Activated T-helper 1 cell treated with anti-CD3 and anti-CD28 coated beads, Interleukin-12 subunit alpha, Interleukin-12 subunit beta, Interleukin-2, Interleukin-4 antibody, amounts not matched to agents 30 ng/mL and 10 ng/mL and 1 ng/mL, durations not matched to agents 14 hours and 24 hours and 36 hours (primary cell): ENCODE data around the gene NYAP2. TPM values are rescaled to one million over a fixed set of nuclear protein-coding genes. Genes with fewer than 3 reads are reported as not detected.
A peak's percentile ranks its signal among the peaks of the same experiment; 100 is the strongest.

Experiments
- DNase-seq: peaks from one replicate; pipeline ENCODE4 v3.0.0; 2021; ENCODE audit warnings: low spot score
- H3K27ac Mint-ChIP-seq: one replicate; pipeline ENCODE4 v1.8.0; 2021; ENCODE audit warnings: mild to moderate bottlenecking, mixed read lengths
- H3K27me3 Mint-ChIP-seq: one replicate; pipeline ENCODE4 v1.8.0; 2022; ENCODE audit warnings: mild to moderate bottlenecking, moderate library complexity, mixed read lengths; ENCODE audit not compliant: insufficient read depth
- H3K36me3 Mint-ChIP-seq: one replicate; pipeline ENCODE4 v1.8.0; 2021; ENCODE audit warnings: low read depth, mixed read lengths
- H3K4me1 Mint-ChIP-seq: one replicate; pipeline ENCODE4 v1.8.0; 2021; ENCODE audit warnings: low read depth, mixed read lengths
- H3K4me3 Mint-ChIP-seq: one replicate; pipeline ENCODE4 v1.8.0; 2021; ENCODE audit warnings: mild to moderate bottlenecking, moderate library complexity, mixed read lengths
- H3K9me3 Mint-ChIP-seq: one replicate; pipeline ENCODE4 v1.8.0; 2021; ENCODE audit warnings: mixed read lengths
- intact Hi-C: fragments of 100-400 bp; cut with micrococcal nuclease; formaldehyde crosslinking; loops from one replicate; pipeline ENCODE4 v1.15.1; 2024
- total RNA-seq: library from RNA; stranded (reverse); gene quantifications from 2 replicates; pipeline ENCODE4 v1.2.3, GENCODE V29; 2022

The NYAP2 gene
- total RNA-seq, 1 donor from 2014 or later: not detected

DNA sequence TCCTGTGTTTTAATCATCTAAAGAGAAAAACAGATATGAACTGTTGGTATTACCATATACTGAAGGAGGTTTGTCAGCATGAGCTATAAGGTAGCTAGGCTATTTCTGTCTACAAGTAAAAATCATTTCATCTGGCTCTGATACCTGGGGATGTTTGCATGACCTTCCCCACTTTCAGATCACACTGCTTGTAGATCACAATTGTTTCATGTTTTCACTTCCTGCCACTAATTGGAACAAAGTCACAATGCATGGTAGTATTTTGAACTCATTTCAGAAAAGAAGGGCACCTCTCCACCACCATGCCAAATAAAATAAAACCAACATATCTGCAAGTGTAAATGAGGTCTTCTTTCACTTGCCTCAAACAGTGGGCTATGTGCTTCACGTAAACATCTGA lies 37.8 kb downstream of the NYAP2 start:
- intact Hi-C loops: no loop called here
- H3K27me3 Mint-ChIP-seq: peaks cover 3% of the 10 kb centered on the region
- H3K27ac Mint-ChIP-seq: no peak overlapping the region
- no peaks in the 10 kb centered on the region for H3K9me3 Mint-ChIP-seq
- no peak for DNase-seq
- no peak overlapping the region for H3K4me3 Mint-ChIP-seq
- H3K4me1 Mint-ChIP-seq: no peaks in the 10 kb centered on the region
- no peaks in the 10 kb centered on the region for H3K36me3 Mint-ChIP-seq

GRCh38 chr2:225438248-225438647 lies 38.7 kb downstream of the NYAP2 start:
- Mint-ChIP-seq H3K9me3 (no peaks in the 10 kb centered on the region), H3K4me1 (no peaks in the 10 kb centered on the region), H3K4me3 (no peak overlapping the region), H3K36me3 (no peaks in the 10 kb centered on the region), H3K27me3 (peaks cover 3% of the 10 kb centered on the region), H3K27ac (no peak overlapping the region)
- intact Hi-C loops: no loop called here
- DNase-seq: no peak

DNA sequence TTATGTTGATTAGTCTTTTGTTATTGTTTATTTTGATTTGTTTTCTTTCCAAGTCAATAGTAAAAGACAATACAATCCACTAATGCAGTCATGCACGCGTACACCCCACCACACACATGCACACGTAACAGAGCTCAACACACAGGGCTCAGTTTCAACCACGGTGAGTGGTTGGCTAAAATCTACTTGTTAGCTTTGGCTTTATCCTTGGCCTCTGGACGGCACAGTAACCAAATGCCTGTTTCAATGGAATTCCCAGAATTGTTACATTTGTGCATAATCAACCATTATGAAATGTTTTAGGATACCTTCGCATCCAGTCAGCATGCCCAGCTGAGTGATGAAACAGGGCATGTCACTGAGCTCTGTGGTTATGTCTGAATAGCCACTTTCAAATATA lies 53.2 kb downstream of the NYAP2 start:
- Mint-ChIP-seq H3K9me3 (no peaks in the 10 kb centered on the region), H3K27me3 (peaks cover 14% of the 10 kb centered on the region), H3K36me3 (no peaks in the 10 kb centered on the region), H3K4me3 (no peak overlapping the region), H3K27ac (no peak overlapping the region), H3K4me1 (no peaks in the 10 kb centered on the region)
- intact Hi-C loops: no loop called here
- no peak for DNase-seq

DNA sequence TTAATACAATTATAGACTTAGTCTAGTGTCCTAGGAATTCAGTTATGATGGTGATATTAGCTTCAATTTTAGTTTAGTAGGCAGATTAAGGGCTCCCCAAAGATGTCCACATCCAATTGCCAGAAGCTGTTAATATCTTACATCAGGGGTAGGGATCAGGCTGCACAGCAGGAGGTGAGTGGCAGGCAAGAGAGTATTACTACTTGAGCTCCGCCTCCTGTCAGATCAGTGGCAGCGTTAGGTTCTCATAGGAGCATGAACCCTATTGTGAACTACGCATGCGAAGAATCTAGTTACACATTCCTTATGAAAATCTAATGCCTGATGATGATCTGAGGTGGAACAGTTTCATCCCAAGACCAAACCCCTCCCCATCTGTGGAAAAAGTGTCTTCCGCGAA lies 54.9 kb downstream of the NYAP2 start:
- Mint-ChIP-seq H3K4me3 (no peak overlapping the region), H3K27me3 (peaks cover 8% of the 10 kb centered on the region), H3K36me3 (no peaks in the 10 kb centered on the region), H3K4me1 (no peaks in the 10 kb centered on the region), H3K9me3 (no peaks in the 10 kb centered on the region), H3K27ac (no peak overlapping the region)
- intact Hi-C loops: no loop called here
- no peak for DNase-seq

DNA sequence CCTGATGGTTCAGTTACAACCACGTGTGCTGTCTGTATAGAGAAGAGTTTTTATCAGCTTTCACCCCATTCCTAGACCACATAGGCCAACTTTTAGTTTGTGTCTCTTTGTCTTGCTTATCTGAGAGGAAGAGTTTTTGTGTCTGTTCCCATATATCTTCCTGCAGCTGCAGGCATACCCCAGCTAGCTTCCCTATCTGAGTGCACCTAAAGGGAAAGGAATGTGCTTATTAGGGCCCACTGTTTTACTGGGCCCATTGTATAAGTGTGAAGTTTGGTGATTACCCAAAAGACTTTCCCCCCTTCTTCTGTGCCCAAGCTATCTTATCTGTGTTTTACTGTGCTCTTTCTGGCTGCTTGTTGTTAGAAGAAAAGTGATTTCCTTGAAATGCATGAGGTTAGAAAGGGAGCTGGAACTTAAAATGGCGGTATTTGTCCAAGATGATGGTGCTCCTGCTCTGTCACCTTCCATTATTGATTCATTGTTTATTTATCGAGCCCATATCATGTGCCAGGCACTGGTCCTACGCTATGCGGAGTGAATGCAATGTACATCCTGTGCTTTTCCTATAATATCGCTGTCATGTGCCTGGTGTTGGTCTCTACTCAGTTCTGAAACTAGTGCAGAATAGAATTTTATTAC lies 57.2 kb downstream of the NYAP2 start:
- Mint-ChIP-seq H3K4me1 (no peaks in the 10 kb centered on the region), H3K9me3 (no peaks in the 10 kb centered on the region), H3K4me3 (no peak overlapping the region), H3K27me3 (peaks cover 12% of the 10 kb centered on the region), H3K36me3 (no peaks in the 10 kb centered on the region), H3K27ac (no peak overlapping the region)
- no peak for DNase-seq
- intact Hi-C loops: no loop called here

DNA sequence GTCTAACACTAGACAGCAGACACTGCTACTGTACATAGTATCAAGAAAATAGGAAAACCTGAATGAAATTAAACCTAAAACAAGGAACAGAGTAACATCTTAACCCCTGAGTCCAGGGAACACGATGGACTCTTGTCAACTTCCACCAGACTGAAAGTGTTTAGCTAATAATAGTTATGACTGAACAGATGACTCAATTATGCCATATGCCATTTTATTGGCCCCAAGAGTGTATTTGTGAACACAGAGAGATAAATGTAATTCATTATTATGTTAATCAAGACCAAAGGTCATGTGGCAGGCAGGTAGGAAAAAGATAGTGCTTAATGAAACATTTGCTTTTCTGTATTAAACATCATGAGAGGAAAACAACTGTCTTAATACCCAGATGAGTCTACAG lies 58.0 kb downstream of the NYAP2 start:
- H3K27me3 Mint-ChIP-seq: peaks cover 16% of the 10 kb centered on the region
- H3K27ac Mint-ChIP-seq: no peak overlapping the region
- no peak for DNase-seq
- no peaks in the 10 kb centered on the region for H3K36me3 Mint-ChIP-seq
- no peaks in the 10 kb centered on the region for H3K9me3 Mint-ChIP-seq
- intact Hi-C loops: no loop called here
- no peak overlapping the region for H3K4me3 Mint-ChIP-seq
- no peaks in the 10 kb centered on the region for H3K4me1 Mint-ChIP-seq

GRCh38 chr2:225458431-225459117 lies 59.1 kb downstream of the NYAP2 start:
- Mint-ChIP-seq H3K27ac (no peak overlapping the region), H3K27me3 (peaks cover 16% of the 10 kb centered on the region), H3K36me3 (no peaks in the 10 kb centered on the region), H3K4me1 (no peaks in the 10 kb centered on the region), H3K9me3 (no peaks in the 10 kb centered on the region), H3K4me3 (no peak overlapping the region)
- intact Hi-C loops: no loop called here
- no peak for DNase-seq

- Mint-ChIP-seq H3K9me3 (no peaks in the 10 kb centered on the region), H3K27me3 (peaks cover 14% of the 10 kb centered on the region), H3K27ac (no peak overlapping the region), H3K4me3 (no peak overlapping the region), H3K36me3 (no peaks in the 10 kb centered on the region), H3K4me1 (peaks cover 13% of the 10 kb centered on the region)
- intact Hi-C loops: no loop called here
- no peak for DNase-seq
Measured at GRCh38 chr2:225462417-225462816, 62.9 kb downstream of the NYAP2 start.

DNA sequence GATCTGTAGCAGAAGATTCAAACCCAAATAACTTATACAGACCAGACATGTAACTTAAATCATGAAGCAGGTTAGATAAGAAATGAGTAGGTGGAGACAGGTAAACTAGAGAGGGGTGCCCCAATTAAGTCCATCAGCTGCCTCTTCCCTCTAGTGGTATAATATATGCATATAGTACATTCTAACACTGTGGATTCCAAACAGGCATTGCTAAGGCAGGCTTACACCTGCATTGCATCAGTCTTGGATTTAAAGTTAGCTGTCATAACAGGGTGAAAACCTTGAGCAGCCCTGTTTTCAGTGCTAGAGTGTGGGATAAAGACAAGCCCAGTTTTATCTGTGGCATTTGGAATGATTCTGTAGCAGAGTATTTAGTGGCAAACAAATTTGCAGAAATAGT lies 63.4 kb downstream of the NYAP2 start:
- Mint-ChIP-seq H3K4me3 (no peak overlapping the region), H3K27ac (no peak overlapping the region), H3K27me3 (peaks cover 12% of the 10 kb centered on the region), H3K4me1 (peaks cover 13% of the 10 kb centered on the region), H3K9me3 (no peaks in the 10 kb centered on the region), H3K36me3 (no peaks in the 10 kb centered on the region)
- DNase-seq: no peak
- intact Hi-C loops: no loop called here

GRCh38 chr2:225463449-225463848 lies 63.9 kb downstream of the NYAP2 start:
- Mint-ChIP-seq H3K4me1 (peaks cover 13% of the 10 kb centered on the region), H3K27ac (no peak overlapping the region), H3K9me3 (no peaks in the 10 kb centered on the region), H3K4me3 (no peak overlapping the region), H3K27me3 (peaks cover 12% of the 10 kb centered on the region), H3K36me3 (no peaks in the 10 kb centered on the region)
- intact Hi-C loops: no loop called here
- DNase-seq: no peak

- no peak overlapping the region for H3K27ac Mint-ChIP-seq
- peak; percentile 3 for DNase-seq
- intact Hi-C loops: no loop called here
- H3K27me3 Mint-ChIP-seq: peaks cover 8% of the 10 kb centered on the region
- H3K36me3 Mint-ChIP-seq: no peaks in the 10 kb centered on the region
- H3K4me3 Mint-ChIP-seq: peak overlapping the region; percentile 71
- peaks cover 13% of the 10 kb centered on the region for H3K4me1 Mint-ChIP-seq
- no peaks in the 10 kb centered on the region for H3K9me3 Mint-ChIP-seq
Measured at GRCh38 chr2:225464346-225465025, 65.0 kb downstream of the NYAP2 start.

- H3K9me3 Mint-ChIP-seq: no peaks in the 10 kb centered on the region
- no peak overlapping the region for H3K4me3 Mint-ChIP-seq
- intact Hi-C loops: no loop called here
- peaks cover 4% of the 10 kb centered on the region for H3K27me3 Mint-ChIP-seq
- peaks cover 13% of the 10 kb centered on the region for H3K4me1 Mint-ChIP-seq
- no peak overlapping the region for H3K27ac Mint-ChIP-seq
- H3K36me3 Mint-ChIP-seq: no peaks in the 10 kb centered on the region
- DNase-seq: no peak
Measured at GRCh38 chr2:225465827-225466226, 66.3 kb downstream of the NYAP2 start.

DNA sequence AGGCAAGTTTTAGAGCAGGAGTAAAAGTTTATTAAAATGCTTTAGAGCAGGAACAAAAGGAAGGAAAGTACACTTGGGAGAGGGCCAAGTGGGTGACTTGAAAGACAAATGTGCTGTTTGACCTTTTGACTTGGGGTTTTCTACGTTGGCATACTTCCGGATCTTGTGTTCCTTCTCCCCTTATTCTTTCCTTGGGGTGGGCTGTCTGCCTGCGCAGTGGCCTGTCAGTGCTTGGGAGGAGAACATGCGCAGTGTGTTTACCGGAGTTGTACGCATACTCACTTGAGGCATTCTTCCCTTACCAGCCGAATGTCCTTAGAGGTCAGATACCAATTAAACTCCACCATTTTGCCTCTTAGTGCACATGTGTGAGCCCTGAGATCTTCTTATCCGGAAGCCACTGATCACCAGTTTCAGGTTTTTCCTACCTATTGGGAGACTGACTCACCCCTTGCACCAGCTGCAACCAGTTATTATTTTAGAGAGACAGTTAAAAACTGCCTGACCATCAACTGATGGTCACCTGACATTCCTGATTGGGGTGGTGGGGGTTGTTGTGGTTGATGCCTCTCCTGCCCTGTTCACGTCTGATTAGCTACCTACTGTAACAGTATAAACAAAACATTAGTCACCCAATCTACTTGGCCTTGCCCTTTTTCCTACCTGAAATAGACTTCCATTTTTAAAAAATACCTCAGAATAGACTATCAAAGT lies 67.5 kb downstream of the NYAP2 start:
- Mint-ChIP-seq H3K9me3 (no peaks in the 10 kb centered on the region), H3K4me1 (peaks cover 13% of the 10 kb centered on the region), H3K27ac (no peak overlapping the region), H3K27me3 (peaks cover 4% of the 10 kb centered on the region), H3K4me3 (no peak overlapping the region), H3K36me3 (no peaks in the 10 kb centered on the region)
- no peak for DNase-seq
- intact Hi-C loops: no loop called here
